Gastroesophageal sphincter (tissue), 4 donors: ENCODE data around the gene PAXX. TPM values are rescaled to one million over a fixed set of nuclear protein-coding genes. Genes with fewer than 3 reads are reported as not detected.

Experiments used
- ATAC-seq: fragments of 150-250 bp; one replicate; pipeline ENCODE4 v1.9.1; 2016; ENCODE audit warnings: mild to moderate bottlenecking, moderate library complexity
- H3K27ac ChIP-seq, 4 donors: fragments of 200-600 bp; sonication (generic) in 3 of 4; 1 replicate in 3 of 4; 2 replicates in 1 of 4; pipeline ENCODE4 v1.5.1; 2016 to 2019
- H3K27me3 ChIP-seq: fragments of 200-600 bp; sonication (generic); one replicate; pipeline ENCODE4 v1.5.1; 2019
- H3K36me3 ChIP-seq, 2 donors: fragments of 200-600 bp; sonication (generic); one replicate each; pipeline ENCODE4 v1.5.1; 2019; ENCODE audit warnings: control low read depth in 1 of 2
- H3K4me1 ChIP-seq, 3 donors: fragments of 200-600 bp; sonication (generic); 1 replicate in 2 of 3; 2 replicates in 1 of 3; pipeline ENCODE4 v1.5.1; 2016 to 2019; ENCODE audit warnings: control low read depth in 2 of 3
- H3K4me3 ChIP-seq, 2 donors: fragments of 200-600 bp; sonication (generic); one replicate each; pipeline ENCODE4 v1.5.1; 2019; ENCODE audit warnings: mild to moderate bottlenecking in 1 of 2, moderate library complexity in 1 of 2
- H3K9me3 ChIP-seq, 3 donors: fragments of 200-600 bp; sonication (generic); one replicate each; pipeline ENCODE4 v1.5.1; 2017 to 2019; ENCODE audit warnings: control low read depth in 2 of 3
- EP300 ChIP-seq: sonication (generic); formaldehyde crosslinking; IDR thresholded peaks from one replicate; pipeline ENCODE4 v1.6.1; 2017; ENCODE audit warnings: antibody characterized with exemption, mild to moderate bottlenecking
- POLR2A ChIP-seq, 2 donors: fragments of 450-650 bp; IDR thresholded peaks; one replicate each; pipeline ENCODE4 v1.6.1; 2017; ENCODE audit warnings: antibody characterized with exemption in 2 of 2, mild to moderate bottlenecking in 2 of 2, moderate library complexity in 1 of 2
- POLR2AphosphoS5 ChIP-seq: sonication (generic); formaldehyde crosslinking; IDR thresholded peaks from one replicate; pipeline ENCODE4 v1.6.1; 2017; ENCODE audit warnings: antibody characterized with exemption
- WGBS, 2 donors: methylation state at CpG; one replicate each; pipeline ENCODE4 v1.1.5; 2018; ENCODE audit warnings: low coverage in 1 of 2; 5-methylcytosine and 5-hydroxymethylcytosine counted together
- total RNA-seq, 4 donors: library from RNA; depleted of rRNA; stranded (reverse); fragments of >200 nt; gene quantifications; one replicate each; pipeline ENCODE4 v1.1.0, GENCODE V29; 2016
- TF ChIP-seq, protein P1 (sequence below), 4 experiments: fragments of 200-600 bp in 2 of 4; fragments of 450-650 bp in 2 of 4; sonication (generic) in 1 of 4; IDR thresholded peaks; one replicate each; pipeline ENCODE4 v1.5.1; 2017 to 2019; ENCODE audit warnings: antibody characterized with exemption in 4 of 4, mild to moderate bottlenecking in 2 of 4, moderate library complexity in 2 of 4

Gene PAXX
- total RNA-seq, 4 donors from 2014 or later: 24.2 to 42.6 (median 36.1) TPM

DNA sequence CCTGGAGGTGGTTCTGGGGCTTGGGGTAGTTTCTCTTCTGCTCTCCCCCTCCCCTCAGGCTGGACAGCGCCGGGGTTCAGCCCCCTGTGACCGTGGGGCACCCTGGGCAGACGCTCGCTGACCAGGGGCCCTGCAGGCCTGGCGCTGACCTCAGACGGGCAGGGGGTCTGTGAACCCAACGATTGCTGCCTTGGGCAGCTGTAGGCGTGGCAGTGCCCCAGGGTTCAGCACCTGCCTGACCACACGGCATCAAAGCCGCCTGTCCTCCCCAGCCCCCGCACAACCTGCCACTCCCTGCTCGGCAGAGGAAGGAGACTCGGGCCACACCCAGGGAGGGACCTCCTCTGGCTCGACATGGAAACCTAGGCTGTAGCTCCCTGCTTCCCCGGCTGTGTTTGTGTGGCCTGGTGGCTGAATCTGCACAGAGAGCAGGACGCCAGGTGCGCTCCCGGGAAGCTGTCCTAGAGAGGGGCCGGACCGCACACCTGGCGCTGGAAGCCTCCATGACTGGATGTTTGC is 28.0 kb upstream of the PAXX start:
- H3K4me1 ChIP-seq: peaks cover 0 to 8% (median 8%) of the 10 kb centered on the region in 3 donors
- WGBS, 2 donors: 39% methylated on average over 7 of the region's 22 CpGs; no CpG with 5 or more reads in 1 of the 2 donors
- no peak overlapping the region for H3K4me3 ChIP-seq
- H3K9me3 ChIP-seq: no peaks in the 10 kb centered on the region
- H3K27me3 ChIP-seq: peaks cover 40% of the 10 kb centered on the region
- H3K27ac ChIP-seq: no peak overlapping the region
- no peak for ATAC-seq
- no peaks in the 10 kb centered on the region for H3K36me3 ChIP-seq
- TF ChIP-seq POLR2AphosphoS5 (no peak), EP300 (no peak), POLR2A (IDR thresholded peaks at IDR 0.05) (no peak)
- TF ChIP-seq, protein P1, sequence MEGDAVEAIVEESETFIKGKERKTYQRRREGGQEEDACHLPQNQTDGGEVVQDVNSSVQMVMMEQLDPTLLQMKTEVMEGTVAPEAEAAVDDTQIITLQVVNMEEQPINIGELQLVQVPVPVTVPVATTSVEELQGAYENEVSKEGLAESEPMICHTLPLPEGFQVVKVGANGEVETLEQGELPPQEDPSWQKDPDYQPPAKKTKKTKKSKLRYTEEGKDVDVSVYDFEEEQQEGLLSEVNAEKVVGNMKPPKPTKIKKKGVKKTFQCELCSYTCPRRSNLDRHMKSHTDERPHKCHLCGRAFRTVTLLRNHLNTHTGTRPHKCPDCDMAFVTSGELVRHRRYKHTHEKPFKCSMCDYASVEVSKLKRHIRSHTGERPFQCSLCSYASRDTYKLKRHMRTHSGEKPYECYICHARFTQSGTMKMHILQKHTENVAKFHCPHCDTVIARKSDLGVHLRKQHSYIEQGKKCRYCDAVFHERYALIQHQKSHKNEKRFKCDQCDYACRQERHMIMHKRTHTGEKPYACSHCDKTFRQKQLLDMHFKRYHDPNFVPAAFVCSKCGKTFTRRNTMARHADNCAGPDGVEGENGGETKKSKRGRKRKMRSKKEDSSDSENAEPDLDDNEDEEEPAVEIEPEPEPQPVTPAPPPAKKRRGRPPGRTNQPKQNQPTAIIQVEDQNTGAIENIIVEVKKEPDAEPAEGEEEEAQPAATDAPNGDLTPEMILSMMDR (IDR thresholded peaks at IDR 0.05): no peak

DNA sequence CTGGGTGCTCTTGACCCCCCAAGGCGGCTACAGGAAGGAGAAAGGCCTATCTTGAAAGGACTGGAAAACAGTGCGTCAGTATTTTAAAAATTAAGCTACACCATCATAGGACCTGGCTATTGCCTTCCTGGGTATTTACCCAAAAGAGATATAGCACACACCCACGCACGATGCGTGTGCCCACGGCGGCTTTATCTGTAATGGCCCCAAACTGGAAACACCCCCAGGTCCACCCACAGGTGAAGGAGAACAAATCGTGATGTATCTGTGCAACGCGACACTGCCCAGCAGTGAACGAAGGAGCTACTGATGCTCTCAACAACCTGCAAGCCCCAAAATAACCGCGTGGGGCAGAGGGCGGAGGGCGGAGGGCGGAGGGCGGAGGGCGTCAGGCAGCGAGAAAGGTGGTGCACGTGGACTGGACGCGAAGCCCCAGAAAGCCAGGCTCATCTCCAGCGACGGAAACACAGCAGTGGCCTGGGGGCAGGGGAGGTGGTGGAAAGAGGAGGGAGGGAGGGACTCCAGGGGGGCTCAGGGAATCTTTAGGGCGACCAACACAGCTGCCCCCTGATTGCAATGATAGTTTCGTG is 27.3 kb upstream of the PAXX start:
- ATAC-seq: no peak
- H3K4me3 ChIP-seq: no peak overlapping the region
- H3K27ac ChIP-seq: no peak overlapping the region
- peaks cover 39% of the 10 kb centered on the region for H3K27me3 ChIP-seq
- no peaks in the 10 kb centered on the region for H3K9me3 ChIP-seq
- H3K36me3 ChIP-seq: no peaks in the 10 kb centered on the region
- TF ChIP-seq POLR2A (IDR thresholded peaks at IDR 0.05): no peak
- no peak for TF ChIP-seq EP300
- no peak for TF ChIP-seq POLR2AphosphoS5
- TF ChIP-seq, protein P1 (IDR thresholded peaks at IDR 0.05): no peak
- 64 to 76% methylated on average over 9 to 11 of the region's 26 CpGs for WGBS, 2 donors
- H3K4me1 ChIP-seq: peaks cover 0 to 8% (median 8%) of the 10 kb centered on the region in 3 donors

DNA sequence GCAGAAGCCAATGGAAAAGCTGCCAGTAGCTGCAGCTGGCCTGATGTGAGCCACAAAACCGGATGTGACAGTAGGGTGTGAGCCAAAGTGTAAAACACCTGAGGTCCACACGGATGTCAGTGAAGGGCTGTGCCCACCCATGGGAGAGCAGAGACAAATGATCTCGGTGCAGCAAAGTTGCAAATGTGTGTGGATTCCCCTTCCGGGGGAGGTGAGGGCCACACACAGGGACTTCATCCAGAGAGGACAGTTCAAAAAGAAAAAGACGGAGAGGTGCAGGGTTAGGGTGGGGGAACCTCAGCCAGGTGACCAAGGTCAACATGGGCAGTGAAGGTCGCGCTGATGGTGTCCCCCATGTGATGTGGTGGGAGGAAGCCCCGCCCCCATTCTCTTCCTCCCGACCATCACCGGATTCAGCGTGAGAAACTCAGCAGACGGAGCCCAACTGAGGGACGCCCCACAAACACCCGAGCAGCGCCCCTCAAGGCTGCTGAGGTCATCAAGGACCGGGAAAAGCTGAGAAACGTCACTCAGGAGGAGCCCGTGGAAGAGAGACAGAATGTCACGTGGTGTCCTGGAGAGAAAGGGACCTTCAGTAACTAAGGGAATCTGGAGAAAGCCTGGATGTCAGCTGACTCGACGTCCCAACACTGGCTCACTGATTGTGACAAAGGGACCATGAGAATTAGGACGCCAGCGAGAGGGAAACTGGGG is 26.3 kb upstream of the PAXX start:
- Histone ChIP-seq H3K36me3 (no peaks in the 10 kb centered on the region), H3K27ac (no peak overlapping the region), H3K4me1 (peaks cover 0 to 8% (median 8%) of the 10 kb centered on the region in 3 donors), H3K27me3 (peaks cover 48% of the 10 kb centered on the region), H3K9me3 (no peaks in the 10 kb centered on the region), H3K4me3 (no peak overlapping the region)
- WGBS, 2 donors: 24 to 27% methylated on average over 8 to 19 of the region's 23 CpGs
- ATAC-seq: no peak
- TF ChIP-seq POLR2A (IDR thresholded peaks at IDR 0.05): no peak
- TF ChIP-seq, protein P1 (IDR thresholded peaks at IDR 0.05): no peak
- TF ChIP-seq EP300: no peak
- no peak for TF ChIP-seq POLR2AphosphoS5

DNA sequence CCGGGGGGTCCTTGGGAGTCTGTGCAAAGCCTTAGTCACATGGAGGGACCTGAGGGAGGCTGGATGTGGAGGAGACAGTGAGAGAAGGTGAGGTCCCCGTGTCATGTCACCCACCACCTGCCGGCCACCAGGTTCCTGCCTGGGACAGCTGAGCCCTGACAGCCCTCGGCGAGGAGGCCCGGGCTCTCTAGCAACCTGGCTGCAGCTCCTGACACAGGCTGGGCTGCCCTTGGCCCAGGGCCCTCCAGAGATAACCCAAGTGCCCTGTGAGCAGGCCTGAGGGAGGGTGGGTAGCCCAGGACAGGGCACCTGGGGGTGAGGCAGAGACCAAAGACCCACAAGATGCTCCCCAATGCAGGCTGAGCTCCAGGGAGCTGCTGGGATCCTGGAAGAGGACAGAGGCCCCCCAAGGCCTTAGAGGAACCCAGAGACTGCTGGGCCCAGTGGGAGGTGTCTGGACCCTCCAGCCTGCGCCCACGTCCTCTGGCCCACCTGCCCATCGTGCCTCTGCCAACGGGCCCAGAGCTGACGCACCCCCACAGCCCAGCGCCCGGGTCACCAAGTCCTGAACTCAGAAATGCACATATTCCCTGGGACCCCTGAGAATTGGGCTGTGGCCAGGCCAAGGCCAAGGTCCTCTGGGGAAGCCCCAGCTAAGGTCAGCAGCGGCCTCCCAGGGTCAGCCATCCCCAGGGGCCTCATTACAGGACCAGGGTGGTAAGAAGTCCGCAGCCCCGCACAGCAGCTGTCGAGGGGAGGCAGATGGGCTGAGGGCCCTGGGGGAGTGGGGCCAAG is 23.7 kb upstream of the PAXX start:
- Histone ChIP-seq H3K9me3 (no peaks in the 10 kb centered on the region), H3K36me3 (no peaks in the 10 kb centered on the region), H3K4me3 (no peak overlapping the region), H3K27me3 (peaks cover 48% of the 10 kb centered on the region), H3K4me1 (peaks cover 0 to 8% (median 5%) of the 10 kb centered on the region in 3 donors), H3K27ac (no peak overlapping the region)
- no CpG with 5 or more reads among the region's 17 CpGs for whole genome bisulfite sequencing, 2 donors
- TF ChIP-seq EP300 (no peak), POLR2A (IDR thresholded peaks at IDR 0.05) (no peak), POLR2AphosphoS5 (no peak)
- TF ChIP-seq, protein P1 (IDR thresholded peaks at IDR 0.05): no peak
- ATAC-seq: no peak
